Thyroid gland (tissue), 4 donors: ENCODE results near the gene ARMC5. TPM values are rescaled to one million over a fixed set of nuclear protein-coding genes. Genes with fewer than 3 reads are reported as not detected.

Experiments used
- DNase-seq, 2 donors: peaks; one replicate each; pipeline ENCODE4 v3.0.0-alpha.2; 2019
- H3K27ac ChIP-seq, 3 donors: fragments of 200-600 bp; sonication (generic); 1 replicate in 2 of 3; 2 replicates in 1 of 3; pipeline ENCODE4 v1.5.1; 2016 to 2019; ENCODE audit warnings: mild to moderate bottlenecking in 1 of 3, moderate library complexity in 1 of 3
- H3K27me3 ChIP-seq: fragments of 200-600 bp; sonication (generic); one replicate; pipeline ENCODE4 v1.5.1; 2019
- H3K36me3 ChIP-seq, 2 donors: fragments of 200-600 bp; sonication (generic); one replicate each; pipeline ENCODE4 v1.5.1; 2016 to 2019
- H3K4me1 ChIP-seq, 2 donors: fragments of 200-600 bp; sonication (generic); one replicate each; pipeline ENCODE4 v1.5.1; 2017 to 2019
- H3K4me3 ChIP-seq, 3 donors: fragments of 200-600 bp; sonication (generic); replicated peaks in 1 of 3; 1 replicate in 2 of 3; 2 replicates in 1 of 3; pipeline ENCODE4 v1.5.1; 2016; ENCODE audit warnings: mild to moderate bottlenecking in 1 of 3
- H3K9me3 ChIP-seq: fragments of 200-600 bp; sonication (generic); one replicate; pipeline ENCODE4 v1.5.1; 2017
- CTCF ChIP-seq, 6 experiments: fragments of 200-600 bp in 3 of 6; fragments of 450-650 bp in 3 of 6; sonication (generic) in 3 of 6; IDR thresholded peaks; one replicate each; pipeline ENCODE4 v1.5.1; 2016 to 2019; ENCODE audit warnings: antibody characterized with exemption in 6 of 6, mild to moderate bottlenecking in 2 of 6, inconsistent platforms in 1 of 6, moderate library complexity in 1 of 6
- POLR2A ChIP-seq, 2 donors: fragments of 450-650 bp; IDR thresholded peaks; one replicate each; pipeline ENCODE4 v1.6.1; 2017; ENCODE audit warnings: antibody characterized with exemption in 2 of 2, mild to moderate bottlenecking in 2 of 2, moderate library complexity in 1 of 2
- WGBS, 2 donors: methylation state at CpG; one replicate each; pipeline ENCODE4 v1.1.5; 2017; 5-methylcytosine and 5-hydroxymethylcytosine counted together
- intact Hi-C: fragments of 100-400 bp; cut with DNase I; formaldehyde crosslinking; loops from one replicate; pipeline ENCODE4 v1.15.1; 2023
- total RNA-seq, 4 donors: library from RNA; depleted of rRNA; stranded (reverse); fragments of >200 nt; gene quantifications; one replicate each; pipeline ENCODE4 v1.2.3, GENCODE V29; 2016

ARMC5 gene
- 10 to 100 TPM; 13.2 to 18.0 (median 15.3) TPM for total RNA-seq

- H3K27ac ChIP-seq: peak within 1 kb of the TSS; percentile 96 to 100 (median 98)
- no peaks in the 10 kb centered on the region for H3K27me3 ChIP-seq
- H3K36me3 ChIP-seq: peaks cover 4 to 14% of the 10 kb centered on the region in 2 donors
- TF ChIP-seq CTCF (IDR thresholded peaks at IDR 0.05) (peak in 2 of 6 experiments; percentile 36 to 42), POLR2A (IDR thresholded peaks at IDR 0.05) (peak in 1 of 2 donors; percentile 77)
- intact Hi-C loops: no loop called here
- peaks cover 31 to 43% of the 10 kb centered on the region in 2 donors for H3K4me1 ChIP-seq
- H3K9me3 ChIP-seq: no peaks in the 10 kb centered on the region
- 0% methylated on average over 18 to 25 of the region's 91 CpGs for WGBS, 2 donors
- peak within 1 kb of the TSS; percentile 19 to 79 (median 66) for H3K4me3 ChIP-seq
- peak; percentile 98 to 99 for DNase-seq
Measured at GRCh38 chr16:31458844-31459686, at the start of gene ARMC5. TSS of gene ARMC5 (plus strand) at chr16:31459501. CDS start at chr16:31459525, 24 bp downstream.

GRCh38 chr16:31410082-31410481, 49.2 kb upstream of the ARMC5 start:
- Histone ChIP-seq H3K4me1 (no peaks in the 10 kb centered on the region), H3K27me3 (no peaks in the 10 kb centered on the region), H3K4me3 (no peak overlapping the region), H3K36me3 (no peaks in the 10 kb centered on the region), H3K9me3 (no peaks in the 10 kb centered on the region), H3K27ac (no peak overlapping the region)
- no peak for DNase-seq
- intact Hi-C loops: no loop called here
- no peak for TF ChIP-seq CTCF (IDR thresholded peaks at IDR 0.05)
- no peak for TF ChIP-seq POLR2A (IDR thresholded peaks at IDR 0.05)
- WGBS, 2 donors: 82 to 85% methylated on average over 9 of the region's 9 CpGs

- Histone ChIP-seq H3K4me1 (no peaks in the 10 kb centered on the region), H3K9me3 (no peaks in the 10 kb centered on the region), H3K4me3 (no peak overlapping the region), H3K36me3 (no peaks in the 10 kb centered on the region), H3K27ac (no peak overlapping the region), H3K27me3 (no peaks in the 10 kb centered on the region)
- no peak for DNase-seq
- TF ChIP-seq POLR2A (IDR thresholded peaks at IDR 0.05) (no peak), CTCF (IDR thresholded peaks at IDR 0.05) (no peak)
- intact Hi-C loops: no loop called here
- 75 to 80% methylated on average over 17 to 20 of the region's 22 CpGs for WGBS, 2 donors
Measured at GRCh38 chr16:31411024-31411844, 48.1 kb upstream of the ARMC5 start.

- TF ChIP-seq CTCF (IDR thresholded peaks at IDR 0.05) (no peak), POLR2A (IDR thresholded peaks at IDR 0.05) (no peak)
- Histone ChIP-seq H3K36me3 (no peaks in the 10 kb centered on the region), H3K4me1 (no peaks in the 10 kb centered on the region), H3K27me3 (no peaks in the 10 kb centered on the region), H3K4me3 (no peak overlapping the region), H3K27ac (no peak overlapping the region), H3K9me3 (no peaks in the 10 kb centered on the region)
- intact Hi-C loops: no loop called here
- 86 to 92% methylated on average over 10 of the region's 10 CpGs for WGBS, 2 donors
- DNase-seq: no peak
Measured at GRCh38 chr16:31412750-31413149, 46.6 kb upstream of the ARMC5 start.
